Right lobe of liver (tissue), 4 donors: Measurements from ENCODE around the gene DCST1.

Source experiments
- CTCF ChIP-seq, 4 donors: fragments of 200-600 bp in 3 of 4; fragments of 450-650 bp in 1 of 4; IDR thresholded peaks; one replicate each; pipeline versions ENCODE4 v1.5.1 to v1.8.0; 2016 to 2022; ENCODE audit warnings: antibody characterized with exemption in 4 of 4, mild to moderate bottlenecking in 2 of 4
- POLR2A ChIP-seq: fragments of 450-650 bp; IDR thresholded peaks from one replicate; pipeline ENCODE4 v1.6.1; 2017; ENCODE audit warnings: antibody characterized with exemption, mild to moderate bottlenecking
- donor health status: DM: no; HTN: no; CAD: no.
- donor health status: DM: no; HTN: no; CAD: no.
- donor health status: DM: no; HTN: yes; CAD: no.

- TF ChIP-seq CTCF (IDR thresholded peaks at IDR 0.05) (no peak), POLR2A (no peak)
These were observed 29.1 kb upstream of the DCST1 start for GRCh38 chr1:155004352-155005075.
